ENCODE results near the gene ERGIC2.
"Not testable (repeated sequence)": the region's sequence is repeated elsewhere in the genome, so short reads cannot be mapped to it uniquely, and the experiment has no call there.

DNA sequence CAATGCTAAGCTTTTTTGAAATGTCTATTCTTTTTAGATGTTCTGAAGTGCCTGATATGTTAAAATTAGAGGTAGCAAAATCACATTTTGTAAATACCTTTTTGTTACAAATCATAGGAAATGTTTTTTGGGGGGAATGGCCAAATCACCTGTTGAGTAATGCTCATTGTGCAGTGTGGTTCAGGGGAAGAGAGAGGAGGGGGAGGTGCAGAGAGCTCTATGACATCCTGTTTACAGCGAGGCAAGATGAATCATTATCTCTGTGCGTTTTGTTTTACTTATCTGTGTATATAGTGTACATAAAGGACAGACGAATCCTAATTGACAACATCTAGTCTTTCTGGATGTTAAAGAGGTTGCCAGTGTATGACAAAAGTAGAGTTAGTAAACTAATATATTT, 9.4 kb upstream of the ERGIC2 start:
- not testable (repeated sequence) for TF ChIP-seq CTCF, POLR2A (IDR thresholded peaks at IDR 0.05)

All from heart left ventricle (tissue), 13 donors.